ENCODE results near the gene TMEM94. TPM values are rescaled to one million over a fixed set of nuclear protein-coding genes. Genes with fewer than 3 reads are reported as not detected.

TMEM94 gene
- total RNA-seq, 3 donors from 2014 or later, result 73.5 to 114 (median 108) TPM

- Histone ChIP-seq H3K36me3 (ENCODE audit: low read depth) (peaks cover 7% of the 10 kb centered on the region), H3K4me3 (peak overlapping the region; percentile 80), H3K9me3 (no peaks in the 10 kb centered on the region), H3K4me1 (ENCODE audit: low read depth) (peaks cover 25% of the 10 kb centered on the region)
- DNase-seq (peak; percentile 46 to 71 (median 71)), ATAC-seq (peak; percentile 24)
- no peak for TF ChIP-seq CTCF (IDR thresholded peaks at IDR 0.05)
- intact Hi-C loops (cut with DNase I, micrococcal nuclease), result no loop called here
Measured at GRCh38 chr17:75525806-75526554, 69.5 kb downstream of the TMEM94 start.

GRCh38 chr17:75526555-75527270 is 70.3 kb downstream of the TMEM94 start:
- DNase-seq, result peak; percentile 82 to 88 (median 84)
- peaks cover 7% of the 10 kb centered on the region for H3K36me3 ChIP-seq (ENCODE audit: low read depth)
- H3K4me3 ChIP-seq, result peak overlapping the region; percentile 80
- no peaks in the 10 kb centered on the region for H3K9me3 ChIP-seq
- intact Hi-C loops (cut with DNase I, micrococcal nuclease), result no loop called here
- H3K4me1 ChIP-seq (ENCODE audit: low read depth), result peaks cover 31% of the 10 kb centered on the region
- ATAC-seq, result peak; percentile 60
- TF ChIP-seq CTCF (IDR thresholded peaks at IDR 0.05), result no peak

- Histone ChIP-seq H3K4me3 (no peak overlapping the region), H3K36me3 (ENCODE audit: low read depth) (no peaks in the 10 kb centered on the region), H3K4me1 (ENCODE audit: low read depth) (peaks cover 50% of the 10 kb centered on the region), H3K9me3 (no peaks in the 10 kb centered on the region)
- peak; percentile 17 for ATAC-seq
- intact Hi-C loops (cut with DNase I, micrococcal nuclease), result no loop called here
- no peak for TF ChIP-seq CTCF (IDR thresholded peaks at IDR 0.05)
- no peak for DNase-seq
Measured at GRCh38 chr17:75530837-75531720, 74.6 kb downstream of the TMEM94 start.

GRCh38 chr17:75531721-75532072 is 75.3 kb downstream of the TMEM94 start:
- H3K36me3 ChIP-seq (ENCODE audit: low read depth), result no peaks in the 10 kb centered on the region
- ATAC-seq (peak; percentile 47), DNase-seq (no peak)
- H3K4me1 ChIP-seq (ENCODE audit: low read depth), result peaks cover 52% of the 10 kb centered on the region
- intact Hi-C loops (cut with DNase I, micrococcal nuclease), result no loop called here
- TF ChIP-seq CTCF (IDR thresholded peaks at IDR 0.05), result no peak
- H3K4me3 ChIP-seq, result no peak overlapping the region
- H3K9me3 ChIP-seq, result no peaks in the 10 kb centered on the region

GRCh38 chr17:75535119-75535537 is 78.7 kb downstream of the TMEM94 start:
- H3K36me3 ChIP-seq (ENCODE audit: low read depth), result no peaks in the 10 kb centered on the region
- peaks cover 59% of the 10 kb centered on the region for H3K4me1 ChIP-seq (ENCODE audit: low read depth)
- no peak for TF ChIP-seq CTCF (IDR thresholded peaks at IDR 0.05)
- peak; percentile 68 to 88 (median 83) for DNase-seq
- no peaks in the 10 kb centered on the region for H3K9me3 ChIP-seq
- peak; percentile 80 for ATAC-seq
- intact Hi-C loops (cut with DNase I, micrococcal nuclease), result no loop called here
- H3K4me3 ChIP-seq, result no peak overlapping the region
